H4 (cell line): ENCODE measurements around the gene UBAP2. TPM values are rescaled to one million over a fixed set of nuclear protein-coding genes. Genes with fewer than 3 reads are reported as not detected.

Experiments used
- DNase-seq: peaks from one replicate; pipeline ENCODE4 v3.0.0-alpha.2; 2015; ENCODE audit warnings: low spot score
- total RNA-seq: library from RNA; depleted of rRNA; stranded (reverse); fragments of >200 nt; shearing (Covaris generic); gene quantifications from 2 replicates; pipeline ENCODE4 v1.2.3, GENCODE V29; 2014; rRNA removed

UBAP2 gene
- total RNA-seq, 1 experiment from 2014 or later = 12.1 TPM

- no peak for DNase-seq
Observed at GRCh38 chr9:33880211-33881089, 168.2 kb downstream of the UBAP2 start.

GRCh38 chr9:33878691-33879366, 169.9 kb downstream of the UBAP2 start:
- DNase-seq = no peak

- no peak for DNase-seq
Observed at GRCh38 chr9:33877727-33878489, 170.8 kb downstream of the UBAP2 start.

Other genes starting within 250 kb of the UBAP2 start
- gene UBE2R2, start 231.7 kb downstream of the UBAP2 start, total RNA-seq = 23.8 and 27.6 TPM in 2 replicates
- gene DCAF12, start 77.8 kb upstream of the UBAP2 start, total RNA-seq = 30.2 and 38.8 TPM in 2 replicates
- gene UBAP1, start 130.2 kb upstream of the UBAP2 start, total RNA-seq = 32.8 and 43.4 TPM in 2 replicates